H1 (cell line): Measurements from ENCODE around the gene SLC13A4. TPM values are rescaled to one million over a fixed set of nuclear protein-coding genes. Genes with fewer than 3 reads are reported as not detected.

Experiments used
- CTCF ChIA-PET: fragments of 300-600 bp; sonication (Branson Sonifier 250); formaldehyde crosslinking; loops from one replicate; lab custom pipeline; 2021; ENCODE audit not compliant: partially characterized antibody; lab: Charles Lee
- POLR2A ChIA-PET: fragments of 300-600 bp; sonication (Branson Sonifier 250); formaldehyde crosslinking; loops from one replicate; lab custom pipeline; 2021; ENCODE audit warnings: inconsistent platforms; ENCODE audit not compliant: partially characterized antibody; lab: Charles Lee
- DNase-seq, 2 experiments: peaks; one replicate each; pipeline versions ENCODE4 v3.0.0 to v3.0.0-alpha.2; 2010 to 2022; ENCODE audit warnings: low spot score in 2 of 2, low read depth in 1 of 2, mixed read lengths in 1 of 2
- FAIRE-seq: peaks from 2 replicates; lab custom pipeline; 2011; peaks lifted over from hg19 to GRCh38; lab: Jason Lieb, UNC
- H2AFZ ChIP-seq: 2 replicates; pipeline ENCODE4 v1.8.1; 2012; ENCODE audit warnings: low read length, inconsistent platforms
- H2AK5ac ChIP-seq: 2 replicates; pipeline ENCODE4 v1.6.1; 2013; ENCODE audit warnings: low read depth, low read length
- H2BK120ac ChIP-seq: replicated peaks from 2 replicates; pipeline ENCODE3; 2013; ENCODE audit warnings: low read depth, low read length, inconsistent platforms
- H2BK12ac ChIP-seq: 2 replicates; pipeline ENCODE4 v1.6.1; 2013; ENCODE audit warnings: low read depth, low read length
- H2BK15ac ChIP-seq: 2 replicates; pipeline ENCODE4 v1.6.1; 2013; ENCODE audit warnings: low read length
- H2BK20ac ChIP-seq: 2 replicates; pipeline ENCODE4 v1.6.1; 2013; ENCODE audit warnings: low read length
- H2BK5ac ChIP-seq: 2 replicates; pipeline ENCODE4 v1.6.1; 2013; ENCODE audit warnings: low read depth, low read length
- H3K14ac ChIP-seq: 2 replicates; pipeline ENCODE4 v1.6.1; 2013; ENCODE audit warnings: inconsistent platforms; ENCODE audit not compliant: insufficient read length
- H3K18ac ChIP-seq: 2 replicates; pipeline ENCODE4 v1.6.1; 2013; ENCODE audit warnings: low read length; ENCODE audit errors: extremely low read depth
- H3K23ac ChIP-seq: 2 replicates; pipeline ENCODE4 v1.6.1; 2013; ENCODE audit warnings: inconsistent platforms; ENCODE audit not compliant: insufficient read length
- H3K23me2 ChIP-seq: 2 replicates; pipeline ENCODE4 v1.6.1; 2013; ENCODE audit warnings: low read depth, low read length
- H3K27ac ChIP-seq: 2 replicates; pipeline ENCODE4 v1.6.1; 2011; ENCODE audit warnings: low read depth, low read length, inconsistent platforms
- H3K27me3 ChIP-seq, 4 experiments: replicated peaks in 1 of 4; 1 replicate in 1 of 4; 2 replicates in 3 of 4; pipeline versions ENCODE4 v1.6.1 to v1.8.1; 2011 to 2013; ENCODE audit warnings: low read length in 3 of 4, mild to moderate bottlenecking in 3 of 4, inconsistent platforms in 2 of 4, mixed read lengths in 2 of 4, moderate library complexity in 1 of 4; ENCODE audit not compliant: control insufficient read depth in 3 of 4, insufficient read depth in 3 of 4; ENCODE audit errors: extremely low read depth in 1 of 4
- H3K36me3 ChIP-seq, 4 experiments: 2 replicates each; pipeline versions ENCODE4 v1.6.1 to v1.8.1; 2011 to 2013; ENCODE audit warnings: mild to moderate bottlenecking in 4 of 4, low read length in 3 of 4, moderate library complexity in 2 of 4, control low read depth in 1 of 4, inconsistent platforms in 1 of 4; ENCODE audit not compliant: insufficient read depth in 4 of 4, control insufficient read depth in 2 of 4
- H3K4ac ChIP-seq: replicated peaks from 2 replicates; pipeline ENCODE3; 2013; ENCODE audit warnings: low read length, low read depth, mixed read lengths, inconsistent platforms; ENCODE audit not compliant: insufficient read length
- H3K4me1 ChIP-seq, 4 experiments: replicated peaks in 1 of 4; 1 replicate in 1 of 4; 2 replicates in 3 of 4; pipeline versions ENCODE4 v1.6.1 to v1.8.1; 2011 to 2013; ENCODE audit warnings: low read length in 3 of 4, inconsistent platforms in 2 of 4, mixed read lengths in 1 of 4; ENCODE audit not compliant: insufficient read depth in 4 of 4, control insufficient read depth in 3 of 4
- H3K4me2 ChIP-seq, 2 experiments: 2 replicates each; pipeline versions ENCODE4 v1.6.1 to v1.8.1; 2011 to 2013; ENCODE audit warnings: low read depth in 2 of 2, low read length in 2 of 2, control low read depth in 1 of 2, inconsistent platforms in 1 of 2, mild to moderate bottlenecking in 1 of 2; ENCODE audit not compliant: insufficient read depth in 1 of 2
- H3K4me3 ChIP-seq, 4 experiments: fragments of 200-600, 300-600 bp in 1 of 4; sonication (generic), shearing (Covaris generic), sonication (Bioruptor Twin) in 1 of 4; 2 replicates each; pipeline versions ENCODE4 v1.5.1 to v1.8.1; 2011 to 2016; ENCODE audit warnings: low read length in 4 of 4, low read depth in 3 of 4, control low read depth in 2 of 4, inconsistent platforms in 2 of 4, mild to moderate bottlenecking in 2 of 4, mixed read lengths in 1 of 4, moderate library complexity in 1 of 4; ENCODE audit not compliant: insufficient read depth in 2 of 4; ENCODE audit errors: extremely low read depth in 1 of 4
- H3K56ac ChIP-seq: replicated peaks from 2 replicates; pipeline ENCODE3; 2013; ENCODE audit warnings: low read depth, mild to moderate bottlenecking, mixed read lengths, low read length, inconsistent platforms; ENCODE audit not compliant: insufficient read length
- H3K79me1 ChIP-seq: 2 replicates; pipeline ENCODE4 v1.6.1; 2013; ENCODE audit warnings: low read depth, low read length, control low read depth
- H3K79me2 ChIP-seq, 2 experiments: 2 replicates each; pipeline versions ENCODE4 v1.6.1 to v1.8.1; 2012 to 2013; ENCODE audit warnings: low read length in 2 of 2, mild to moderate bottlenecking in 2 of 2, inconsistent platforms in 1 of 2; ENCODE audit not compliant: insufficient read depth in 2 of 2, control insufficient read depth in 1 of 2
- H3K9ac ChIP-seq, 4 experiments: replicated peaks in 1 of 4; 1 replicate in 1 of 4; 2 replicates in 3 of 4; pipeline versions ENCODE4 v1.6.1 to v1.8.1; 2011 to 2013; ENCODE audit warnings: low read depth in 3 of 4, low read length in 3 of 4, control low read depth in 2 of 4, mild to moderate bottlenecking in 2 of 4, moderate library complexity in 2 of 4, inconsistent platforms in 1 of 4; ENCODE audit errors: extremely low read depth in 1 of 4
- H3K9me3 ChIP-seq, 2 experiments: 2 replicates each; pipeline versions ENCODE4 v1.6.1 to v1.8.1; 2012 to 2013; ENCODE audit warnings: mild to moderate bottlenecking in 2 of 2, moderate library complexity in 2 of 2, control low read depth in 1 of 2, inconsistent platforms in 1 of 2, low read depth in 1 of 2, low read length in 1 of 2, mixed read lengths in 1 of 2; ENCODE audit not compliant: insufficient read depth in 2 of 2
- H4K20me1 ChIP-seq, 2 experiments: replicated peaks in 1 of 2; 2 replicates each; pipeline versions ENCODE3 to v1.8.1; 2011 to 2013; ENCODE audit warnings: inconsistent platforms in 2 of 2, low read length in 2 of 2, mild to moderate bottlenecking in 1 of 2; ENCODE audit not compliant: insufficient read depth in 2 of 2, control insufficient read depth in 1 of 2
- H4K5ac ChIP-seq: 2 replicates; pipeline ENCODE4 v1.6.1; 2013; ENCODE audit warnings: low read length, low read depth, mixed read lengths, inconsistent platforms; ENCODE audit not compliant: insufficient read length
- H4K8ac ChIP-seq: 2 replicates; pipeline ENCODE4 v1.8.0; 2013; ENCODE audit warnings: mild to moderate bottlenecking, moderate library complexity, low read length, inconsistent platforms; ENCODE audit not compliant: insufficient read depth; ENCODE audit errors: extremely low read depth
- H4K91ac ChIP-seq: replicated peaks from 2 replicates; pipeline ENCODE3; 2013; ENCODE audit warnings: low read length, mixed read lengths, inconsistent platforms; ENCODE audit not compliant: insufficient read length
- ASH2L ChIP-seq: fragments of 200-600, 300-600 bp; sonication (generic); IDR thresholded peaks from one replicate; pipeline ENCODE4 v1.7.1; 2017; ENCODE audit warnings: low read length
- ATF3 ChIP-seq: IDR thresholded peaks from 2 replicates; pipeline ENCODE4 v1.6.1; 2011; ENCODE audit warnings: low read depth, mild to moderate bottlenecking, low read length; ENCODE audit not compliant: insufficient read depth
- BACH1 ChIP-seq: IDR thresholded peaks from 2 replicates; pipeline ENCODE4 v1.6.1; 2012; ENCODE audit warnings: low read length, improper control_type of control experiment
- BRCA1 ChIP-seq: IDR thresholded peaks from 2 replicates; pipeline ENCODE4 v1.6.1; 2012; ENCODE audit warnings: low read depth, low read length, improper control_type of control experiment
- CBX5 ChIP-seq: fragments of 300-800, 300-1000 bp; sonication (generic); IDR thresholded peaks from 2 replicates; pipeline ENCODE4 v1.7.1; 2016; ENCODE audit warnings: antibody characterized with exemption, low read length, low read depth
- CHD2 ChIP-seq: IDR thresholded peaks from 2 replicates; pipeline ENCODE4 v1.6.1; 2012; ENCODE audit warnings: low read length, improper control_type of control experiment
- GTF2F1 ChIP-seq: IDR thresholded peaks from 2 replicates; pipeline ENCODE4 v1.6.1; 2012; ENCODE audit warnings: low read depth, low read length, improper control_type of control experiment, borderline replicate concordance
- HDAC6 ChIP-seq: IDR thresholded peaks from one replicate; pipeline ENCODE4 v1.7.1; 2012; ENCODE audit warnings: low read depth, mild to moderate bottlenecking, inconsistent platforms, low read length, moderate library complexity
- JUN ChIP-seq: IDR thresholded peaks from 2 replicates; pipeline ENCODE4 v1.6.1; 2011; ENCODE audit warnings: low read depth, mild to moderate bottlenecking, improper control_type of control experiment, low read length
- SIRT6 ChIP-seq: IDR thresholded peaks from one replicate; pipeline ENCODE4 v1.7.1; 2012; ENCODE audit warnings: low read length, inconsistent platforms
- SP2 ChIP-seq: IDR thresholded peaks from 2 replicates; pipeline ENCODE4 v1.6.1; 2012; ENCODE audit warnings: mild to moderate bottlenecking, low read length, inconsistent platforms
- SP4 ChIP-seq: IDR thresholded peaks from 2 replicates; pipeline ENCODE4 v1.6.1; 2012; ENCODE audit warnings: low read length, inconsistent platforms
- TAF1 ChIP-seq: IDR thresholded peaks from 2 replicates; pipeline ENCODE4 v1.6.1; 2011; ENCODE audit warnings: mild to moderate bottlenecking, low read depth, low read length
- ZNF274 ChIP-seq: IDR thresholded peaks from 2 replicates; pipeline ENCODE4 v1.7.0; 2012; ENCODE audit warnings: low read length, borderline replicate concordance; ENCODE audit errors: extremely low read depth
- WGBS, 2 experiments: shearing (Covaris generic) in 1 of 2; methylation state at CpG; one replicate each; pipeline versions ENCODE4 v1.1.6 to v1.1.7; 2013 to 2015; ENCODE audit warnings: low lambda C conversion rate in 2 of 2, mixed read lengths in 2 of 2, inconsistent platforms in 1 of 2, low coverage in 1 of 2, missing lambda C conversion rate in 1 of 2; ENCODE audit not compliant: insufficient replicate concordance in 2 of 2, insufficient coverage in 1 of 2, insufficient read length in 1 of 2; ENCODE audit errors: extremely low coverage in 1 of 2, missing lambda C conversion rate in 1 of 2; 5-methylcytosine and 5-hydroxymethylcytosine counted together
- polyA plus RNA-seq, 7 experiments: library from polyadenylated mRNA; depleted of rRNA in 3 of 7; stranded (reverse) in 5 of 7; unstranded in 2 of 7; fragments of >200 nt in 5 of 7; fragments of 200-250 nt in 2 of 7; gene quantifications; 1 replicate in 5 of 7; 2 replicates in 1 of 7; 4 replicates in 1 of 7; pipeline versions ENCODE4 v1.2.1 to v1.2.3, GENCODE V29; 2011 to 2013; ENCODE audit warnings: missing spikeins in 2 of 7, mixed read lengths in 2 of 7
- total RNA-seq: library from RNA; stranded (reverse); fragmentation: NEBNext Ultra II Directional; extraction: Animal tissue kit (Norgen Biotek cat#: 25700); gene quantifications from 2 replicates; pipeline ENCODE4 v1.2.1, GENCODE V29; 2021

The SLC13A4 gene
- total and polyA plus RNA-seq, 2 of the 8 experiments (the other 6 are each of a cell fraction or from before 2014, with no cell fraction given): 3.9 to 7.5 TPM

- no peak overlapping the region for H2AFZ ChIP-seq
- no peaks in the 10 kb centered on the region for H4K20me1 ChIP-seq
- no peak overlapping the region for H3K14ac ChIP-seq
- DNase-seq (no peak), FAIRE-seq (no peak)
- ChIA-PET POLR2A (interaction anchor here (1.4 kb wide), 1 partner anchor 8 kb away, joined by 3 read pairs; the partner anchor contains the start of gene FAM180A), CTCF (interaction anchor here (0.7 to 1.3 kb wide), 3 partner anchors 43 to 53 kb away, joined by 3 to 5 read pairs (median 3); no protein-coding TSS in a partner anchor)
- no peaks in the 10 kb centered on the region for H3K36me3 ChIP-seq
- no peak overlapping the region for H3K56ac ChIP-seq
- H3K4ac ChIP-seq: peak overlapping the region; percentile 19
- H3K4me3 ChIP-seq: no peak overlapping the region
- H2BK5ac ChIP-seq: peak overlapping the region; percentile 66; the same call in 1 of the 2 replicates
- H3K79me2 ChIP-seq: no peaks in the 10 kb centered on the region
- H2BK12ac ChIP-seq: peak overlapping the region; percentile 72; the same call in 1 of the 2 replicates
- WGBS, 2 experiments: 70% methylated on average over 8 of the region's 8 CpGs; no CpG with 5 or more reads in 1 of the 2 experiments
- no peak overlapping the region for H2BK15ac ChIP-seq
- H4K8ac ChIP-seq: no peak overlapping the region
- no peak overlapping the region for H3K4me2 ChIP-seq
- no peaks in the 10 kb centered on the region for H3K23me2 ChIP-seq
- peaks cover 2 to 14% (median 5%) of the 10 kb centered on the region in 4 experiments; a peak in 5 of 7 replicates for H3K4me1 ChIP-seq
- no peak overlapping the region for H2BK120ac ChIP-seq
- H3K9ac ChIP-seq: no peak overlapping the region
- H4K91ac ChIP-seq: peak overlapping the region; percentile 8
- peak overlapping the region; percentile 66; the same call in 1 of the 2 replicates for H2BK20ac ChIP-seq
- H3K18ac ChIP-seq: no peak overlapping the region
- peaks cover 2% of the 10 kb centered on the region in 2 experiments for H3K9me3 ChIP-seq
- H2AK5ac ChIP-seq: 0 out of 2 replicates have a peak overlapping the region, but pooled peaks have one; percentile 32
- no peak overlapping the region for H3K23ac ChIP-seq
- no peaks in the 10 kb centered on the region for H3K79me1 ChIP-seq
- H3K27ac ChIP-seq: no peak overlapping the region
- no peaks in the 10 kb centered on the region for H3K27me3 ChIP-seq
- H4K5ac ChIP-seq: no peak overlapping the region
- no peak for TF ChIP-seq HDAC6
- TF ChIP-seq BACH1: no peak
- no peak for TF ChIP-seq TAF1
- no peak for TF ChIP-seq ZNF274
- no peak for TF ChIP-seq SIRT6
- no peak for TF ChIP-seq GTF2F1
- no peak for TF ChIP-seq JUN
- TF ChIP-seq ATF3: no peak
- no peak for TF ChIP-seq SP2
- TF ChIP-seq CBX5: no peak
- no peak for TF ChIP-seq ASH2L
- no peak for TF ChIP-seq CHD2
- TF ChIP-seq BRCA1: no peak
- TF ChIP-seq SP4: no peak
These were observed 29.9 kb upstream of the SLC13A4 start for GRCh38 chr7:135757719-135758411.
